HEK293T (cell line): ENCODE data around the gene CDH13.

Source experiments
- CTCF ChIA-PET: fragments of 350-600 bp; formaldehyde crosslinking; extraction: SDS; loops from one replicate; lab custom pipeline; 2021; ENCODE audit warnings: antibody characterized with exemption, inconsistent platforms; lab: Yijun Ruan, JAX
- POLR2A ChIA-PET: fragments of 350-600 bp; formaldehyde crosslinking; extraction: SDS; loops from one replicate; lab custom pipeline; 2020; ENCODE audit warnings: antibody characterized with exemption, inconsistent platforms; lab: Yijun Ruan, JAX
- DNase-seq: peaks from one replicate; pipeline ENCODE4 v3.0.0; 2012; ENCODE audit warnings: mixed read lengths; ENCODE audit errors: extremely low spot score
- ARNT ChIP-seq: fragments of 450-650 bp; IDR thresholded peaks from 2 replicates; pipeline ENCODE4 v1.6.1; 2017; ENCODE audit warnings: mild to moderate bottlenecking
- BHLHE40 ChIP-seq: fragments of 450-650 bp; IDR thresholded peaks from 2 replicates; pipeline ENCODE4 v1.6.1; 2016; ENCODE audit warnings: mild to moderate bottlenecking, moderate library complexity, borderline replicate concordance
- CTBP1 ChIP-seq: fragments of 450-650 bp; IDR thresholded peaks from 2 replicates; pipeline ENCODE4 v1.6.1; 2016; ENCODE audit warnings: borderline replicate concordance
- ELF4 ChIP-seq: fragments of 450-650 bp; IDR thresholded peaks from 2 replicates; pipeline ENCODE4 v1.6.1; 2017; ENCODE audit warnings: antibody characterized with exemption
- FOXA1 ChIP-seq: fragments of 450-650 bp; IDR thresholded peaks from 2 replicates; pipeline ENCODE4 v1.6.1; 2016; ENCODE audit warnings: mild to moderate bottlenecking
- FOXK2 ChIP-seq: fragments of 450-650 bp; IDR thresholded peaks from 2 replicates; pipeline ENCODE4 v1.6.1; 2016; ENCODE audit warnings: mild to moderate bottlenecking
- FOXM1 ChIP-seq: fragments of 450-650 bp; IDR thresholded peaks from 2 replicates; pipeline ENCODE4 v1.6.1; 2017; ENCODE audit warnings: mild to moderate bottlenecking, borderline replicate concordance
- HDGF ChIP-seq: fragments of 450-650 bp; IDR thresholded peaks from 2 replicates; pipeline ENCODE4 v1.6.1; 2017; ENCODE audit warnings: antibody characterized with exemption, borderline replicate concordance
- L3MBTL2 ChIP-seq: fragments of 450-650 bp; conservative IDR thresholded peaks from 2 replicates; pipeline ENCODE4 v1.6.1; 2016; ENCODE audit warnings: mild to moderate bottlenecking
- LEF1 ChIP-seq: fragments of 450-650 bp; IDR thresholded peaks from 2 replicates; pipeline ENCODE4 v1.6.1; 2017; ENCODE audit warnings: mild to moderate bottlenecking, borderline replicate concordance
- NFRKB ChIP-seq: fragments of 450-650 bp; IDR thresholded peaks from 2 replicates; pipeline ENCODE4 v1.6.1; 2016; ENCODE audit warnings: mild to moderate bottlenecking, moderate library complexity
- SP1 ChIP-seq: fragments of 450-650 bp; IDR thresholded peaks from 2 replicates; pipeline ENCODE4 v1.6.1; 2017
- SUZ12 ChIP-seq: fragments of 450-650 bp; IDR thresholded peaks from 2 replicates; pipeline ENCODE4 v1.6.1; 2016; ENCODE audit warnings: mild to moderate bottlenecking
- TARDBP ChIP-seq: fragments of 450-650 bp; IDR thresholded peaks from 2 replicates; pipeline ENCODE4 v1.6.1; 2016
- ZNF384 ChIP-seq: fragments of 450-650 bp; IDR thresholded peaks from 2 replicates; pipeline ENCODE4 v1.6.1; 2016
- TF ChIP-seq, protein P1 (sequence below): fragments of 450-650 bp; IDR thresholded peaks from 2 replicates; pipeline ENCODE4 v1.6.1; 2016

CDH13 gene

DNA sequence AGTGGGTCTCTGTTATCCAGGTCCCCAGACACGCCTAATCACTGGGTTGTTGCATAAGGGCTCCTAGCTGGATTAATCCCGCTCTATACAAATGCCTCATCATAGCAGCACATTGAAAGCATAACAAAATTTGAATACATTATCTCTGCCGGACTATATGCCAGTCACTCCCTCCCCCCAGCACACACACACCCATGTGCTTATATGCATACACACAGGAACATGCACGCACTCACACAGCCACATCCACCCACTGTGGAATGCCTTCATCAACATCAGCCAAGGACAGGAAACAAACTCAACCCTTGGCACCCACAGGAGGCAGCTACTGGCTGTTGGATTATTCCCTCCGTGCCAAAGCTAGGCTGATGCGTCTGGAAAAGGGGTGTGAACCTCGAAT, 3.5 kb upstream of the CDH13 start:
- POLR2A ChIA-PET = no interaction called here
- DNase-seq = no peak
- TF ChIP-seq, protein P1, sequence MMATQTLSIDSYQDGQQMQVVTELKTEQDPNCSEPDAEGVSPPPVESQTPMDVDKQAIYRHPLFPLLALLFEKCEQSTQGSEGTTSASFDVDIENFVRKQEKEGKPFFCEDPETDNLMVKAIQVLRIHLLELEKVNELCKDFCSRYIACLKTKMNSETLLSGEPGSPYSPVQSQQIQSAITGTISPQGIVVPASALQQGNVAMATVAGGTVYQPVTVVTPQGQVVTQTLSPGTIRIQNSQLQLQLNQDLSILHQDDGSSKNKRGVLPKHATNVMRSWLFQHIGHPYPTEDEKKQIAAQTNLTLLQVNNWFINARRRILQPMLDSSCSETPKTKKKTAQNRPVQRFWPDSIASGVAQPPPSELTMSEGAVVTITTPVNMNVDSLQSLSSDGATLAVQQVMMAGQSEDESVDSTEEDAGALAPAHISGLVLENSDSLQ = no peak
- TF ChIP-seq L3MBTL2 = no peak
- TF ChIP-seq ARNT = no peak
- TF ChIP-seq ZNF384 = no peak
- TF ChIP-seq HDGF = no peak
- no peak for TF ChIP-seq FOXK2
- no peak for TF ChIP-seq TARDBP
- no peak for TF ChIP-seq FOXA1
- no peak for TF ChIP-seq LEF1
- TF ChIP-seq FOXM1 = no peak
- CTCF ChIA-PET = no interaction called here

DNA sequence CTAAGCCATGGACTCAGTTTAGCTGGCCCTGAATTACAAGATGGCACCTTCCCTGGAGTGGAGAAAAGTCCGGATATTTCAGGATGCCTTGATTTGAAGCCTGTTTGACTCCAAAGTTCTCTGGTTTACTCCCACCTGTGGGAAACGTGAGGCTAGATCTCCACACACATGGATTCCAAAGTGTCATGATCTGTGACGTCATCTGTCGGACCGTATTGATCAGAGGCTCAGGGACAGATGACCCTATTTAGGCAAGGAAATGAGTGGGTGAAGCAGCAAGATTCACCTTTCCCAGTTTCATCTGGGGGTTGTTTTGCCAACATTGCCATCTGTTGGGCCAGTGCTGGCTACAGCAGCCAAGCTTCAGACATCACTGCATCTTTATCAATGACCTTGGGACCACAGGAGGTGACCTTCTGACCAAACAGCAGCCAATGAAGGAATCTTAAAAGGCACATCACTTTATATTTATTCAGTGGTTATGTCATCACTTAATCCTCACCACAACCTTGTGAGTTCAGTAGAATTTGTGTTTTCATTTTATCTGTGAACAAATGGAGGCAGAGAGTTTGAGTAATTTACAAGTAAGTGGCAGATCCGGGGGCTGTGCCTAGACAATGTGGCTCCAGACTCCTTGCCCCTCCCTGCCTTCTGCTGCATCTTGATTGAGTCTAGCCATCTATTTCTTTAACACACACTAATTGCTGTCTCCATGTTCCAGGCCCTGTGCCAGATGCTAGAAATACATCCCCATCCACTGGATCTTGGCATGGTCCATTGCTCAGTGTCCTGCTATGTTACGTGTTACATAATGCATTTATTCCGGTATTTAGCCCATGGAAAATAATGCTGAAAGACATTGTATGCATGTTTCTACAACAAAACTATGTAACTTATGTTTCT, 1.5 kb upstream of the CDH13 start:
- ChIA-PET CTCF (no interaction called here), POLR2A (no interaction called here)
- TF ChIP-seq ZNF384 = no peak
- TF ChIP-seq ELF4 = no peak
- TF ChIP-seq SUZ12 = no peak
- no peak for TF ChIP-seq FOXK2
- no peak for TF ChIP-seq FOXM1
- TF ChIP-seq CTBP1 = no peak
- no peak for TF ChIP-seq HDGF
- no peak for TF ChIP-seq TARDBP
- TF ChIP-seq FOXA1 = no peak
- no peak for TF ChIP-seq LEF1
- TF ChIP-seq ARNT = no peak
- TF ChIP-seq NFRKB = no peak
- TF ChIP-seq, protein P1 = no peak
- TF ChIP-seq SP1 = no peak
- TF ChIP-seq L3MBTL2 = no peak
- DNase-seq = no peak

DNA sequence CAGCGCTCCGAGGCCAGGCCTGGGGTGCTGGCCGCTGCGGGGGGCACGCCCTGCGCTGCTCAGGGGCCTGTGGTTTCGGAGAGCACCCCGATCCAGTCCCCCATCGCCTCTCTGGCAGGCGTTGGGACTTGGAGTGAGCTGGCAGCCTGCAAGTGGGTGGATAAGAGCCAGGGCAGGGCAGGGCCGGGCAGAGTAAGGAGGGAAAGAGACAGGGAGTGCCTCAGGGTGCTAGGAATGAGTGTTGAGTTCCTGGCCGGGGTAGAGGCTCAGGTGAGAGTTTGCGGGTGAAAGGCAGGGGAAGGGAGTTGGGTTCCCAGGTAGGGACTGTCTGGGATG, 1.3 kb downstream of the CDH13 start:
- no peak for DNase-seq
- POLR2A ChIA-PET = no interaction called here
- TF ChIP-seq HDGF (no peak), CTBP1 (no peak), FOXK2 (no peak), FOXA1 (no peak), ELF4 (no peak), SUZ12 (no peak), L3MBTL2 (no peak), SP1 (no peak), ZNF384 (no peak), BHLHE40 (no peak), FOXM1 (no peak), ARNT (no peak), LEF1 (no peak), NFRKB (no peak), TARDBP (no peak)
- TF ChIP-seq, protein P1 = no peak
- CTCF ChIA-PET = no interaction called here

DNA sequence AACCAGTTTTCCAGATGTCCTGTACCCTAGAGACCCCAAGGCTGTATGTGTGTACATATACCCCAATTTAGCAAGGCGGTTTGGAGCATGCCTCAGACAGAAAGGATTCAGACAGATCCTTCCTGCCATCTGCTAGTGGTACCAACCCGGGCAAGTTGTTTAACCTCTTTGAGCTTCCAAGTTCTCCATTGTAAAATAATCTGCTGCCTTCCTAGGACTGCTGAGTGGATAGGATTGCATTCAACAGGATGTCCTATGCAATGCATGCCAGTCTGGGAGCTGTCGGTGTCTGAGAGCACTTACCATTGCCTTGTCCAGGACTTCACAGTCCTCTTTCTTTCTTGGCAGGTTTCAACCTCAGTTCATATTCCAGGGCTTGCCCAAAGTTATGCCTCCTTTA, 1.9 kb downstream of the CDH13 start:
- POLR2A ChIA-PET = no interaction called here
- no peak for DNase-seq
- no peak for TF ChIP-seq SP1
- TF ChIP-seq NFRKB = no peak
- TF ChIP-seq SUZ12 = no peak
- TF ChIP-seq ZNF384 = no peak
- no peak for TF ChIP-seq CTBP1
- TF ChIP-seq FOXA1 = no peak
- TF ChIP-seq LEF1 = no peak
- TF ChIP-seq FOXM1 = no peak
- CTCF ChIA-PET = interaction anchor here (0.6 kb wide), 1 partner anchor 166 kb away, joined by 3 read pairs; no protein-coding TSS in a partner anchor

DNA sequence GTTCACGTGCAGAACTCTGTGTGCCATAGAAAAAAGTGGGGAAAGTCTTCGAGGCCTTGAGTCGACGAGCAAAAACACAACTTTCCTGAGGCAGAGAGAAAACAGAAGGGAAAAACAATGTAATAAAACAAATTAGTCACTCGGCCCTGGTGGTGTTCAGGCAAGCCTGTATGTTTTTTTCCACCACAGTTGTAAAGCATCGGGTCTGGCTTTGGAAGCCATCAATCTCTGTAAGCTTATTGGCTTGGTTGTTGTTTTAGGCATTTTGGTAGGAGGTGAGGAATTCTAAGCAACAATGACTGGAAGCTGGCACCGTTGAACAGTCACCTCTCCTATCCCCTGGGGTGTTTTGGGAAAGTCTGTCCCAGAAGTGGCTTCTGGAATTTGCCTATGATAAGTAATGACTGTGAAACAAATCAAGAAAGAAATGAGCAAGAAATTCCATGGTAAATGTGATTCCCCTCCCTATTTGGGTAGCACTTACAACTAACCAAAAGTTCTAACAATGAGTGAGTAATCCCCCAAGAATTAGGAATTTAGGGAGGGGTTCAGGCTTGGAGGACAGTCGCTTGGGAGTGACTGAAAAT, 2.8 kb downstream of the CDH13 start:
- ChIA-PET POLR2A (no interaction called here), CTCF (no interaction called here)
- DNase-seq = no peak
- TF ChIP-seq FOXA1 (no peak), SUZ12 (no peak), BHLHE40 (no peak), FOXM1 (no peak), L3MBTL2 (no peak), ARNT (no peak), FOXK2 (no peak), NFRKB (no peak), SP1 (no peak), ZNF384 (no peak), ELF4 (no peak), CTBP1 (no peak), LEF1 (no peak), HDGF (no peak), TARDBP (no peak)
- TF ChIP-seq, protein P1 = no peak
